HepG2 (cell line): Measurements from ENCODE around the gene ADAMTS16. TPM values are rescaled to one million over a fixed set of nuclear protein-coding genes. Genes with fewer than 3 reads are reported as not detected.

Experiments
- ATAC-seq: fragments of 200-7000 bp; cut with Tn5 transposase; 3 replicates; pipeline ENCODE4 v1.9.1; 2020; ENCODE audit warnings: mild to moderate bottlenecking, moderate library complexity
- BruUV-seq: library from RNA; stranded (reverse); fragments of 400-500 nt; replicated peaks from 2 replicates; lab custom pipeline; 2021; lab: Mats Ljungman, UMichigan
- CTCF ChIA-PET: fragments of 300-600 bp; formaldehyde crosslinking; extraction: SDS; loops from one replicate; lab custom pipeline; 2021; ENCODE audit warnings: low total read pairs, inconsistent platforms, low intra/inter-chr PET ratio; lab: Yijun Ruan, JAX
- POLR2A ChIA-PET: fragments of 350-600 bp; sonication (Branson Sonifier 250); formaldehyde crosslinking; loops from one replicate; lab custom pipeline; 2020; ENCODE audit warnings: antibody characterized with exemption, inconsistent platforms; lab: Yijun Ruan, JAX
- DNase-seq: peaks from one replicate; pipeline ENCODE4 v3.0.0-alpha.2; 2015; ENCODE audit warnings: low spot score
- FAIRE-seq: peaks from 3 replicates; lab custom pipeline; 2011; peaks lifted over from hg19 to GRCh38; lab: Jason Lieb, UNC
- H2AFZ ChIP-seq: one replicate; pipeline ENCODE4 v1.6.1; 2011; ENCODE audit warnings: low read length, inconsistent platforms
- H3K27ac ChIP-seq: fragments of 300-600 bp; 3 replicates; pipeline ENCODE4 v1.8.0; 2011; ENCODE audit warnings: mixed run types, mild to moderate bottlenecking, mixed read lengths, low read length, inconsistent platforms; ENCODE audit not compliant: insufficient read depth; ENCODE audit errors: extremely low read length
- H3K27me3 ChIP-seq, 2 experiments: fragments of 200-600 bp in 1 of 2; 2 replicates in 1 of 2; 3 replicates in 1 of 2; pipeline versions ENCODE4 v1.6.0 to v1.8.0; 2011; ENCODE audit warnings: low read length in 2 of 2, mild to moderate bottlenecking in 2 of 2, moderate library complexity in 2 of 2, inconsistent platforms in 1 of 2; ENCODE audit not compliant: insufficient read depth in 2 of 2, control insufficient read depth in 1 of 2
- H3K36me3 ChIP-seq, 2 experiments: fragments of 200-600 bp in 1 of 2; replicated peaks in 1 of 2; 2 replicates in 1 of 2; 3 replicates in 1 of 2; pipeline versions ENCODE4 v1.5.1 to v1.8.0; 2011; ENCODE audit warnings: low read length in 2 of 2, inconsistent platforms in 1 of 2; ENCODE audit not compliant: insufficient read depth in 2 of 2, control insufficient read depth in 1 of 2
- H3K4me1 ChIP-seq: 2 replicates; pipeline ENCODE4 v1.5.1; 2012; ENCODE audit warnings: low read length, inconsistent platforms; ENCODE audit not compliant: insufficient read depth
- H3K4me2 ChIP-seq: 2 replicates; pipeline ENCODE4 v1.6.0; 2011; ENCODE audit warnings: low read depth, low read length, inconsistent platforms
- H3K4me3 ChIP-seq, 3 experiments: fragments of 200-600 bp in 1 of 3; sonication (generic), shearing (Covaris generic) in 1 of 3; replicated peaks in 1 of 3; 2 replicates each; pipeline ENCODE4 v1.5.1; 2011 to 2016; ENCODE audit warnings: low read length in 3 of 3, inconsistent platforms in 2 of 3, low read depth in 2 of 3, mild to moderate bottlenecking in 2 of 3, control low read depth in 1 of 3, mixed read lengths in 1 of 3; ENCODE audit not compliant: insufficient read depth in 1 of 3
- H3K79me2 ChIP-seq: one replicate; pipeline ENCODE4 v1.6.1; 2011; ENCODE audit warnings: low read length, inconsistent platforms; ENCODE audit not compliant: insufficient read depth
- H3K9ac ChIP-seq: 2 replicates; pipeline ENCODE4 v1.6.0; 2011; ENCODE audit warnings: mild to moderate bottlenecking, low read depth, low read length, inconsistent platforms; ENCODE audit not compliant: insufficient read depth
- H3K9me3 ChIP-seq: 2 replicates; pipeline ENCODE4 v1.5.1; 2012; ENCODE audit warnings: mild to moderate bottlenecking, low read length
- H4K20me1 ChIP-seq: 2 replicates; pipeline ENCODE4 v1.6.0; 2011; ENCODE audit warnings: inconsistent platforms, mild to moderate bottlenecking, low read length, moderate library complexity; ENCODE audit not compliant: insufficient read depth
- BCL6 ChIP-seq: IDR thresholded peaks from 2 replicates; pipeline ENCODE4 v1.6.1; 2016; ENCODE audit warnings: missing genetic modification reagents, missing compliant biosample characterization
- E2F1 ChIP-seq: sonication (generic); formaldehyde crosslinking; IDR thresholded peaks from 2 replicates; pipeline ENCODE4 v1.5.0; 2020; ENCODE audit warnings: missing genetic modification reagents
- HNF4G ChIP-seq, 2 experiments: sonication (generic) in 1 of 2; formaldehyde crosslinking in 1 of 2; IDR thresholded peaks; 2 replicates each; pipeline versions ENCODE4 v1.4.0 to v1.6.1; 2011 to 2020; ENCODE audit warnings: borderline replicate concordance in 2 of 2, low read depth in 2 of 2, mild to moderate bottlenecking in 2 of 2, low read length in 1 of 2, missing genetic modification reagents in 1 of 2, moderate library complexity in 1 of 2
- MAF1 ChIP-seq: sonication (generic); formaldehyde crosslinking; IDR thresholded peaks from 2 replicates; pipeline ENCODE4 v1.5.0; 2020; ENCODE audit warnings: missing genetic modification reagents, borderline replicate concordance
- PCBP1 ChIP-seq: fragments of 200-400 bp; formaldehyde crosslinking; IDR thresholded peaks from 2 replicates; pipeline ENCODE4 v1.6.1; 2017; ENCODE audit warnings: mild to moderate bottlenecking, low read depth, low read length, borderline replicate concordance
- RBFOX2 ChIP-seq: fragments of 200-400 bp; formaldehyde crosslinking; IDR thresholded peaks from 2 replicates; pipeline ENCODE4 v1.6.1; 2017; ENCODE audit warnings: low read depth, mild to moderate bottlenecking, low read length
- RNF2 ChIP-seq: fragments of 450-650 bp; conservative IDR thresholded peaks from 2 replicates; pipeline ENCODE4 v1.6.1; 2016; ENCODE audit warnings: low read depth
- SKIL ChIP-seq: sonication (generic); formaldehyde crosslinking; IDR thresholded peaks from 2 replicates; pipeline ENCODE4 v1.8.0; 2022; ENCODE audit warnings: missing genetic modification reagents, mild to moderate bottlenecking, moderate library complexity, borderline replicate concordance
- SOX6 ChIP-seq, 2 experiments: fragments of 450-650 bp in 1 of 2; sonication (generic) in 1 of 2; formaldehyde crosslinking in 1 of 2; IDR thresholded peaks; 2 replicates each; pipeline versions ENCODE4 v1.4.0 to v1.6.1; 2017 to 2020; ENCODE audit warnings: antibody characterized with exemption in 1 of 2, mild to moderate bottlenecking in 1 of 2, missing genetic modification reagents in 1 of 2
- SSRP1 ChIP-seq: IDR thresholded peaks from 2 replicates; pipeline ENCODE4 v1.6.1; 2016; ENCODE audit warnings: control low read depth
- SUZ12 ChIP-seq: fragments of 150-350 bp; IDR thresholded peaks from 2 replicates; pipeline ENCODE4 v1.6.1; 2014; ENCODE audit warnings: low read depth, low read length
- ZNF564 ChIP-seq: sonication (generic); formaldehyde crosslinking; IDR thresholded peaks from 2 replicates; pipeline ENCODE4 v1.8.1; 2023; ENCODE audit warnings: mild to moderate bottlenecking, missing genetic modification reagents
- WGBS: methylation state at CpG from one replicate; pipeline ENCODE4 v1.1.6; 2017; ENCODE audit warnings: low lambda C conversion rate; 5-methylcytosine and 5-hydroxymethylcytosine counted together
- in situ Hi-C: cut with HindIII; loops from 2 replicates; pipeline ENCODE4 v1.10.0; 2017; ENCODE audit warnings: low pct_unique_long_range_greater_than_20kb; ENCODE audit not compliant: extremely low pct_ligation_motif_present
- intact Hi-C: fragments of 100-400 bp; cut with micrococcal nuclease; formaldehyde crosslinking; loops from one replicate; pipeline ENCODE4 v1.10.0; 2022; ENCODE audit not compliant: unreplicated experiment
- polyA plus RNA-seq, 8 experiments: library from polyadenylated mRNA; depleted of rRNA in 3 of 8; stranded (reverse) in 7 of 8; unstranded in 1 of 8; fragments of >200 nt; fragmentation: Illumina TruSeq in 4 of 8; extraction: Trizol in 4 of 8; gene quantifications; 2 replicates each; pipeline versions ENCODE4 v1.2.1 to v1.2.3, GENCODE V29; 2011 to 2016; ENCODE audit warnings: low read depth in 4 of 8, missing spikeins in 1 of 8, mixed read lengths in 1 of 8; ENCODE audit not compliant: insufficient read depth in 1 of 8
- total RNA-seq, 5 experiments: library from RNA; depleted of rRNA; stranded (reverse); fragments of >200 nt; fragmentation: Illumina TruSeq; extraction: Trizol; gene quantifications; 2 replicates each; pipeline ENCODE4 v1.2.3, GENCODE V29; 2016; ENCODE audit warnings: low read depth in 1 of 5
- TF ChIP-seq, protein P1 (sequence below): sonication (generic); formaldehyde crosslinking; conservative IDR thresholded peaks from 2 replicates; pipeline ENCODE4 v1.4.0; 2020; ENCODE audit warnings: missing genetic modification reagents

The ADAMTS16 gene
- total and polyA plus RNA-seq, 2 of the 13 experiments (the other 11 are each of a cell fraction or from before 2014, with no cell fraction given) = 0.02 to 0.03 TPM

GRCh38 chr5:5181650-5182324 lies 41.7 kb downstream of the ADAMTS16 start:
- Histone ChIP-seq H3K4me3 (no peak overlapping the region), H3K27me3 (no peaks in the 10 kb centered on the region; a peak in 1 of 5 replicates), H3K79me2 (no peaks in the 10 kb centered on the region), H3K4me2 (no peak overlapping the region), H3K9me3 (no peaks in the 10 kb centered on the region), H3K9ac (no peak overlapping the region), H4K20me1 (no peaks in the 10 kb centered on the region), H3K36me3 (no peaks in the 10 kb centered on the region), H3K4me1 (peaks cover 10% of the 10 kb centered on the region), H2AFZ (no peak overlapping the region), H3K27ac (no peak overlapping the region)
- ChIA-PET POLR2A (no interaction called here), CTCF (no interaction called here)
- WGBS = 53% methylated on average over 14 of the region's 14 CpGs
- no peak for TF ChIP-seq RBFOX2
- TF ChIP-seq, protein P1, sequence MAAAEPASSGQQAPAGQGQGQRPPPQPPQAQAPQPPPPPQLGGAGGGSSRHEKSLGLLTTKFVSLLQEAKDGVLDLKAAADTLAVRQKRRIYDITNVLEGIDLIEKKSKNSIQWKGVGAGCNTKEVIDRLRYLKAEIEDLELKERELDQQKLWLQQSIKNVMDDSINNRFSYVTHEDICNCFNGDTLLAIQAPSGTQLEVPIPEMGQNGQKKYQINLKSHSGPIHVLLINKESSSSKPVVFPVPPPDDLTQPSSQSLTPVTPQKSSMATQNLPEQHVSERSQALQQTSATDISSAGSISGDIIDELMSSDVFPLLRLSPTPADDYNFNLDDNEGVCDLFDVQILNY (CRISPR knock-in tag) = no peak
- TF ChIP-seq ZNF564 = no peak
- no peak for TF ChIP-seq E2F1 (CRISPR knock-in tag)
- no peak for TF ChIP-seq MAF1
- TF ChIP-seq SKIL (CRISPR knock-in tag) = no peak
- no peak for TF ChIP-seq HNF4G (IDR thresholded peaks at IDR 0.05; ENCODE audit: borderline replicate concordance, low read depth, low read length)
- TF ChIP-seq HNF4G (CRISPR knock-in tag; IDR thresholded peaks at IDR 0.05; ENCODE audit: borderline replicate concordance, low read depth) = no peak
- no peak for TF ChIP-seq RNF2
- no peak for TF ChIP-seq SOX6 (IDR thresholded peaks at IDR 0.05)
- TF ChIP-seq SOX6 (CRISPR knock-in tag; IDR thresholded peaks at IDR 0.05) = no peak
- no peak for TF ChIP-seq BCL6 (CRISPR knock-in tag)
- TF ChIP-seq SSRP1 = no peak
- no peak for TF ChIP-seq PCBP1
- TF ChIP-seq SUZ12 = no peak
- DNase-seq (no peak), FAIRE-seq (no peak), ATAC-seq (no peak)
- in situ Hi-C loops (no loop called here), intact Hi-C loops (no loop called here)
- BruUV-seq = no TSS peak
